G401 (cell line): ENCODE data around the gene ITGA1. TPM values are rescaled to one million over a fixed set of nuclear protein-coding genes. Genes with fewer than 3 reads are reported as not detected.

ENCODE experiments used
- DNase-seq: peaks from one replicate; pipeline ENCODE4 v3.0.0-alpha.2; 2015; ENCODE audit warnings: low spot score
- in situ Hi-C: cut with HindIII; loops from 2 replicates; pipeline ENCODE4 v1.10.0; 2016; ENCODE audit warnings: low sequenced_read_pairs, mixed read lengths
- total RNA-seq: library from RNA; depleted of rRNA; stranded (reverse); fragments of >200 nt; shearing (Covaris generic); gene quantifications from 2 replicates; pipeline ENCODE4 v1.2.3, GENCODE V29; 2014; rRNA removed

ITGA1 gene
- total RNA-seq, 1 experiment from 2014 or later: not detected

DNA sequence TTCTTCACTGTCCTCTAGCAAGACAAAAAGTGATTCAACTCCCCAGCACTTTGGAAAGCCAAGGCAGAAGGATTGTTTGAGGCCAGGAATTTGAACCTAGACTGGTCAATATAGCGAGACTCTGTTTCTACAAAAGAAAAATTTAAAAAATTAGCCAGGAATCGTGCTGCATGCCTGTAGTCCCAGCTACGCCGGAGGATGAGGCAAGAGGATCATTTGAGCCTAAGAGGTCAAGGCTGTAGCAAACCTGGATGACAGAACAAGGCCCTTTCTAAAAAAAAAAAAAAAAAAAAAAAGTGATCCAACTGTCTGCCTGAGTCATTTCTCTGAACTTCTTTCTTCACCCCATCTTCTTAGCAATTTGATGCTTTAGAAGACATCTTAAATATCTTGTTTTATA, 213.8 kb downstream of the ITGA1 start:
- no peak for DNase-seq
- in situ Hi-C loops: no loop called here

DNA sequence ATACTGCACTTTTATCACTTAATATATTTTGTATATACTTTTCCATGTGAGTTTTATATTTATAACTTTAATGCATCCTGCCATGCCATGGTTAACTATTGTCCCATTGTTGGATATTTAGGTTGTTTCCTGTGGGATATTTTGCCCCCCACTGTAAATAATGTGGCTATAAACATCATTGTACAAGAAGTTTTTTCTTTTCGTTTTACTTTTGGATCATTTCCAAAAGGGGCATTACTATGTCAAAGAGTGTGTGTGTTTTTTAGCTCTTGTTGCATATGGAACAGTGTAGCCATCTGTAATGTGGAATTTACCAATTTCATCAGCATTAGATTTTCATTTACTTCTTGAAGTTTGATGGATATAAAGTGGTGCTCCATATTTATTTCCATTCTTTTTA, 214.8 kb downstream of the ITGA1 start:
- in situ Hi-C loops: no loop called here
- no peak for DNase-seq

GRCh38 chr5:53003144-53003543, 215.4 kb downstream of the ITGA1 start:
- no peak for DNase-seq
- in situ Hi-C loops: no loop called here

DNA sequence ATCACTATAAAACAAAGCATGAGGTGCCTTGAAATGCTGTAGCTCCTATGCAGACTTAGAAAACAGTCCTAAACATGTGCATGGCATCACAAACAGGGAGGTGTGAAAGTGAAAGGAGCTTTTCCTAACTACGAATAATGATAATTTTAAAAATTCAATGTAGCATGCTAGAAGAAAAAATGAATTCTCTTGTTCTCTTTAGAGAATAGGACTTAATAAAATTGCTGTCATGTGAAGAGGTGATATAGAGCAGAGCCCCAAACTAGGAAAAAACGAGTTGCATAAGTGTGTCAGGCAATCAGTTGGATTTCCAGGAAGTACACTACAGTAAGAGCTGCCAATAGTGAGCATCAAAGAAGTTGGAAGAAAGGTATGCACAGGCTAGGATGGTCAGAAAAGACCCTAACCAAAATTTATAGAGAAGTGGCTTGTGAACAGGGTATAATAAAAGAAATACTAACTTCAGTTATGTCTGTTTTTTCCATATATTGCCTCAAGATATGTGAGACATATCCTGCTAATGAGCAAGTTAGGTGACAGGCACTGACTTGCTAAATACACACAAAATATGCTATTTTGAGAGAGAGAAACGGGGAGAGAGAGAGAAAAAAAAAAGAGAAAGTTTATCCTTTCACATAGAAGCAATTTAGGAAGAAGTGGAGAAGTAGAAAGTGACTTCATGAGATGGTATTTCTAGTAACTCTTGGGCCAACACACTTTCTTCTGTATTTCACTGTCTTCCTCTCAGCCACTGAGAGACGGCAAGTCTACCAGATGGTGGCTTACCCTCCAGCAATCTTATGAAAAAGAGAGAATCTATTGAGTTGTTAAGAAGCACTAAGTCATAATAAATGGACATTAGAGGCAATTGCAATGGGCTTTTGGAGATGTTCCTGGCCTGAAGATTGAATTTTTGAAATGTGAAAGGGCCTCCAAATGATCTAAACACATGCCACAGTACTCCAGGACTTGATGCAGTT, 219.5 kb downstream of the ITGA1 start:
- in situ Hi-C loops: no loop called here
- DNase-seq: no peak

- in situ Hi-C loops: no loop called here
- DNase-seq: no peak
Measured at GRCh38 chr5:53008751-53009150, 221.0 kb downstream of the ITGA1 start.

Other genes starting within 250 kb of the ITGA1 start
- gene PELO, start within 50 bp of the ITGA1 start, total RNA-seq: 17.1 and 17.4 TPM in 2 replicates
- not detected in 2 replicates for gene ITGA2, start 201.4 kb downstream of the ITGA1 start, total RNA-seq